ENCODE data around the gene DNAJC7.

DNAJC7 gene

GRCh38 chr17:42051013-42051400 lies 33.8 kb upstream of the DNAJC7 start:
- DNase-seq (no peak), ATAC-seq (replicated peaks) (no peak)
- Mint-ChIP-seq H3K4me1 (peaks cover 7% of the 10 kb centered on the region in 2 donors), H3K27me3 (peaks cover 42 to 64% of the 10 kb centered on the region in 2 donors), H3K36me3 (peaks cover 0 to 4% of the 10 kb centered on the region in 2 donors), H3K27ac (no peak overlapping the region), H3K4me3 (peak overlapping the region; percentile 76 to 85), H3K9me3 (no peaks in the 10 kb centered on the region)

- DNase-seq: peak; percentile 40
- Mint-ChIP-seq H3K9me3 (no peaks in the 10 kb centered on the region), H3K4me3 (peak within 1 kb of the TSS; percentile 76 to 85), H3K36me3 (peaks cover 0 to 4% of the 10 kb centered on the region in 2 donors), H3K27ac (peak within 1 kb of the TSS; percentile 60), H3K4me1 (peaks cover 7% of the 10 kb centered on the region in 2 donors), H3K27me3 (peaks cover 42 to 62% of the 10 kb centered on the region in 2 donors)
- ATAC-seq (replicated peaks): peak; percentile 82 to 85
These were observed 33.3 kb upstream of the DNAJC7 start, which contains the start of gene C17orf113 for GRCh38 chr17:42050393-42051012. TSS of gene C17orf113 (minus strand) at chr17:42050601. CDS start at chr17:42043376, 7,225 bp downstream.

GRCh38 chr17:42049834-42050392 lies 32.7 kb upstream of the DNAJC7 start:
- H3K9me3 Mint-ChIP-seq: no peaks in the 10 kb centered on the region
- DNase-seq (no peak), ATAC-seq (replicated peaks) (no peak)
- peaks cover 39 to 56% of the 10 kb centered on the region in 2 donors for H3K27me3 Mint-ChIP-seq
- H3K36me3 Mint-ChIP-seq: no peaks in the 10 kb centered on the region
- peak overlapping the region; percentile 60 for H3K27ac Mint-ChIP-seq
- H3K4me1 Mint-ChIP-seq: peaks cover 7% of the 10 kb centered on the region in 2 donors
- H3K4me3 Mint-ChIP-seq: peak overlapping the region; percentile 69 to 85

- ATAC-seq (replicated peaks) (no peak), DNase-seq (no peak)
- Mint-ChIP-seq H3K27ac (no peak overlapping the region), H3K9me3 (no peaks in the 10 kb centered on the region), H3K4me3 (no peak overlapping the region), H3K27me3 (peaks cover 25 to 30% of the 10 kb centered on the region in 2 donors), H3K4me1 (peaks cover 7% of the 10 kb centered on the region in 2 donors), H3K36me3 (no peaks in the 10 kb centered on the region)
These were observed 30.1 kb upstream of the DNAJC7 start for GRCh38 chr17:42047343-42047742.

- Mint-ChIP-seq H3K4me3 (no peak overlapping the region), H3K27me3 (peaks cover 10 to 14% of the 10 kb centered on the region in 2 donors), H3K36me3 (no peaks in the 10 kb centered on the region), H3K4me1 (peaks cover 3% of the 10 kb centered on the region in 2 donors), H3K27ac (no peak overlapping the region), H3K9me3 (no peaks in the 10 kb centered on the region)
- ATAC-seq (replicated peaks): no peak
- DNase-seq: no peak
These were observed 28.5 kb upstream of the DNAJC7 start for GRCh38 chr17:42045719-42046118.

- DNase-seq (no peak), ATAC-seq (replicated peaks) (no peak)
- H3K4me1 Mint-ChIP-seq: no peaks in the 10 kb centered on the region
- no peak overlapping the region for H3K4me3 Mint-ChIP-seq
- H3K27ac Mint-ChIP-seq: no peak overlapping the region
- no peaks in the 10 kb centered on the region for H3K36me3 Mint-ChIP-seq
- peaks cover 0 to 3% of the 10 kb centered on the region in 2 donors for H3K27me3 Mint-ChIP-seq
- H3K9me3 Mint-ChIP-seq: no peaks in the 10 kb centered on the region
These were observed 25.5 kb upstream of the DNAJC7 start for GRCh38 chr17:42042598-42043319.

GRCh38 chr17:42041619-42042018 lies 24.4 kb upstream of the DNAJC7 start:
- no peak for ATAC-seq (replicated peaks)
- Mint-ChIP-seq H3K4me1 (no peaks in the 10 kb centered on the region), H3K4me3 (no peak overlapping the region), H3K36me3 (no peaks in the 10 kb centered on the region), H3K27me3 (peaks cover 0 to 6% of the 10 kb centered on the region in 2 donors), H3K27ac (no peak overlapping the region), H3K9me3 (no peaks in the 10 kb centered on the region)
- DNase-seq: no peak

GRCh38 chr17:42040818-42041217 lies 23.6 kb upstream of the DNAJC7 start:
- ATAC-seq (replicated peaks): no peak
- H3K36me3 Mint-ChIP-seq: no peaks in the 10 kb centered on the region

GRCh38 chr17:42039794-42040763 lies 22.8 kb upstream of the DNAJC7 start:
- no peak overlapping the region for H3K27ac Mint-ChIP-seq
- DNase-seq: no peak
- no peaks in the 10 kb centered on the region for H3K4me1 Mint-ChIP-seq
- H3K36me3 Mint-ChIP-seq: no peaks in the 10 kb centered on the region
- no peaks in the 10 kb centered on the region for H3K9me3 Mint-ChIP-seq
- peaks cover 0 to 6% of the 10 kb centered on the region in 2 donors for H3K27me3 Mint-ChIP-seq
- H3K4me3 Mint-ChIP-seq: peak overlapping the region in 1 of 2 donors; percentile 14
- ATAC-seq (replicated peaks): no peak

More at GRCh38 chr17:42040818-42041217, 23.6 kb upstream of the DNAJC7 start:
- Mint-ChIP-seq H3K9me3 (no peaks in the 10 kb centered on the region), H3K27me3 (peaks cover 0 to 6% of the 10 kb centered on the region in 2 donors), H3K4me1 (no peaks in the 10 kb centered on the region), H3K27ac (no peak overlapping the region), H3K4me3 (no peak overlapping the region)
- no peak for DNase-seq

- ATAC-seq (replicated peaks): peak; percentile 27 to 61
- Mint-ChIP-seq H3K9me3 (no peaks in the 10 kb centered on the region), H3K27me3 (peaks cover 8 to 14% of the 10 kb centered on the region in 2 donors), H3K4me3 (no peak overlapping the region), H3K36me3 (peaks cover 0 to 1% of the 10 kb centered on the region in 2 donors), H3K27ac (no peak overlapping the region), H3K4me1 (peaks cover 0 to 1% of the 10 kb centered on the region in 2 donors)
- DNase-seq: no peak
These were observed 21.2 kb upstream of the DNAJC7 start for GRCh38 chr17:42038221-42038973.

GRCh38 chr17:42034059-42034458 lies 16.8 kb upstream of the DNAJC7 start:
- H3K9me3 Mint-ChIP-seq: no peaks in the 10 kb centered on the region
- no peak for ATAC-seq (replicated peaks)
- H3K4me1 Mint-ChIP-seq: peaks cover 0 to 1% of the 10 kb centered on the region in 2 donors
- H3K27ac Mint-ChIP-seq: no peak overlapping the region
- H3K36me3 Mint-ChIP-seq: peaks cover 0 to 1% of the 10 kb centered on the region in 2 donors
- DNase-seq: no peak
- H3K27me3 Mint-ChIP-seq: peaks cover 8 to 11% of the 10 kb centered on the region in 2 donors
- H3K4me3 Mint-ChIP-seq: no peak overlapping the region

- ATAC-seq (replicated peaks) (no peak), DNase-seq (no peak)
- Mint-ChIP-seq H3K9me3 (no peaks in the 10 kb centered on the region), H3K27ac (no peak overlapping the region), H3K36me3 (peaks cover 7 to 10% of the 10 kb centered on the region in 2 donors), H3K27me3 (peaks cover 8 to 21% of the 10 kb centered on the region in 2 donors), H3K4me1 (peaks cover 0 to 1% of the 10 kb centered on the region in 2 donors), H3K4me3 (no peak overlapping the region)
These were observed 14.3 kb upstream of the DNAJC7 start for GRCh38 chr17:42031584-42031983.

- peaks cover 2 to 16% of the 10 kb centered on the region in 2 donors for H3K27me3 Mint-ChIP-seq
- DNase-seq: no peak
- H3K27ac Mint-ChIP-seq: no peak overlapping the region
These were observed 11.5 kb upstream of the DNAJC7 start for GRCh38 chr17:42028791-42029127.

More at GRCh38 chr17:42028791-42029127, 11.5 kb upstream of the DNAJC7 start:
- no peak overlapping the region for H3K4me3 Mint-ChIP-seq
- H3K4me1 Mint-ChIP-seq: peaks cover 16 to 25% of the 10 kb centered on the region in 2 donors
- H3K9me3 Mint-ChIP-seq: no peaks in the 10 kb centered on the region
- H3K36me3 Mint-ChIP-seq: peaks cover 19 to 32% of the 10 kb centered on the region in 2 donors
- ATAC-seq (replicated peaks): no peak

All from stimulated activated naive B cell treated with anti-CD40 and anti-IgM and Interleukin-4, amounts not matched to agents 10 μg/mL and 1 μg/mL and 100 μg/mL, for 72 hours (primary cell).